G401 (cell line): ENCODE measurements around the gene PREX1. TPM values are rescaled to one million over a fixed set of nuclear protein-coding genes. Genes with fewer than 3 reads are reported as not detected.

ENCODE experiments used
- total RNA-seq: library from RNA; depleted of rRNA; stranded (reverse); fragments of >200 nt; shearing (Covaris generic); gene quantifications from 2 replicates; pipeline ENCODE4 v1.2.3, GENCODE V29; 2014; rRNA removed

Gene PREX1
- total RNA-seq, 1 experiment from 2014 or later, result 6.1 TPM

Other genes starting within 250 kb of the PREX1 start
- 16.9 and 23.7 TPM in 2 replicates for gene ARFGEF2, start 93.7 kb upstream of the PREX1 start, total RNA-seq
- 153 and 238 TPM in 2 replicates for gene CSE1L, start 218.3 kb upstream of the PREX1 start, total RNA-seq